AG04450 (cell line): Measurements from ENCODE around the gene PSPH. TPM values are rescaled to one million over a fixed set of nuclear protein-coding genes. Genes with fewer than 3 reads are reported as not detected.
"Not testable (repeated sequence)": the region's sequence is repeated elsewhere in the genome, so short reads cannot be mapped to it uniquely, and the experiment has no call there.

Experiments
- CTCF ChIA-PET: fragments of 300-600, 350-600 bp; formaldehyde crosslinking; extraction: SDS; loops from one replicate; lab custom pipeline; 2022; ENCODE audit warnings: antibody characterized with exemption, inconsistent platforms; lab: Charles Lee
- POLR2A ChIA-PET: fragments of 350-600 bp; formaldehyde crosslinking; extraction: SDS; loops from one replicate; lab custom pipeline; 2021; ENCODE audit warnings: antibody characterized with exemption, inconsistent platforms; lab: Yijun Ruan, JAX
- DNase-seq: peaks from one replicate; pipeline ENCODE4 v3.0.0-alpha.2; 2011; ENCODE audit warnings: low read depth, low spot score
- H3K27ac ChIP-seq: one replicate; pipeline ENCODE4 v1.5.1; 2012; ENCODE audit warnings: low read depth, low read length, control low read depth
- H3K27me3 ChIP-seq: one replicate; pipeline ENCODE4 v1.6.0; 2012; ENCODE audit warnings: low read length; ENCODE audit not compliant: control insufficient read depth, insufficient read depth
- H3K4me3 ChIP-seq: 2 replicates; pipeline ENCODE4 v1.5.1; 2011; ENCODE audit warnings: mild to moderate bottlenecking, low read depth, low read length, control low read depth
- H3K9me3 ChIP-seq: 2 replicates; pipeline ENCODE4 v1.5.1; 2012; ENCODE audit warnings: low read length; ENCODE audit not compliant: control insufficient read depth, insufficient read depth
- CTCF ChIP-seq: IDR thresholded peaks from 2 replicates; pipeline ENCODE4 v1.5.1; 2011; ENCODE audit warnings: low read depth, low read length, control low read depth, inconsistent platforms
- polyA plus RNA-seq: library from polyadenylated mRNA; depleted of rRNA; stranded (reverse); fragments of >200 nt; gene quantifications from 2 replicates; pipeline ENCODE4 v1.2.3, GENCODE V29; 2011

The PSPH gene
- polyA plus RNA-seq, 1 experiment, result 66.4 TPM

- CTCF ChIA-PET, result interaction anchor here (0.6 kb wide), 1 partner anchor 71 kb away, joined by 3 read pairs; no protein-coding TSS in a partner anchor
Measured at GRCh38 chr7:56048245-56048644, 3.0 kb downstream of the PSPH start.

GRCh38 chr7:56047446-56048116 is 3.7 kb downstream of the PSPH start:
- DNase-seq, CTCF ChIA-PET: not testable (repeated sequence)

More at GRCh38 chr7:56048245-56048644, 3.0 kb downstream of the PSPH start:
- TF ChIP-seq CTCF, result no peak
- Histone ChIP-seq H3K27ac (no peak overlapping the region), H3K4me3 (no peak overlapping the region), H3K27me3 (no peaks in the 10 kb centered on the region), H3K9me3 (no peaks in the 10 kb centered on the region; the same call in 1 of the 2 replicates)
- no peak for DNase-seq
- POLR2A ChIA-PET, result interaction anchor here (0.6 kb wide), 1 partner anchor 19 kb away, joined by 8 read pairs; no protein-coding TSS in a partner anchor

GRCh38 chr7:56046721-56047445 is 4.4 kb downstream of the PSPH start:
- POLR2A ChIA-PET, result interaction anchor here (0.6 to 0.8 kb wide), 6 partner anchors 16 to 43 kb away, joined by 3 to 6 read pairs (median 3); no protein-coding TSS in a partner anchor
- TF ChIP-seq CTCF, result no peak
- CTCF ChIA-PET, result interaction anchor here (0.9 to 1.2 kb wide), 2 partner anchors 19 to 28 kb away, joined by 3 read pairs; no protein-coding TSS in a partner anchor

More at GRCh38 chr7:56047446-56048116, 3.7 kb downstream of the PSPH start:
- POLR2A ChIA-PET, result interaction anchor here (0.6 kb wide), 2 partner anchors 16 to 27 kb away, joined by 3 read pairs; no protein-coding TSS in a partner anchor
- H3K27ac ChIP-seq, result peak overlapping the region; percentile 80
- not testable (repeated sequence) for H3K27me3 ChIP-seq, H3K9me3 ChIP-seq, H3K4me3 ChIP-seq

GRCh38 chr7:56045758-56046157 is 5.5 kb downstream of the PSPH start:
- POLR2A ChIA-PET, H3K27ac ChIP-seq, H3K4me3 ChIP-seq, DNase-seq, H3K9me3 ChIP-seq, H3K27me3 ChIP-seq: not testable (repeated sequence)
- CTCF ChIA-PET, result interaction anchor here (0.9 to 1.2 kb wide), 2 partner anchors 18 to 29 kb away, joined by 3 read pairs; no protein-coding TSS in a partner anchor

More at GRCh38 chr7:56046721-56047445, 4.4 kb downstream of the PSPH start:
- H3K4me3 ChIP-seq, result no peak overlapping the region
- H3K27ac ChIP-seq, result peak overlapping the region; percentile 80
- DNase-seq, result peak; percentile 73
- no peaks in the 10 kb centered on the region for H3K9me3 ChIP-seq
- no peaks in the 10 kb centered on the region for H3K27me3 ChIP-seq

- H3K4me3 ChIP-seq, result no peak overlapping the region
- no peak for TF ChIP-seq CTCF
- H3K9me3 ChIP-seq, result no peaks in the 10 kb centered on the region
- peak overlapping the region; percentile 47 for H3K27ac ChIP-seq
- no peaks in the 10 kb centered on the region for H3K27me3 ChIP-seq
- ChIA-PET POLR2A (interaction anchor here (0.6 kb wide), 1 partner anchor 71 kb away, joined by 3 read pairs; no protein-coding TSS in a partner anchor), CTCF (interaction anchor here (1.6 kb wide), 1 partner anchor 34 kb away, joined by 13 read pairs; no protein-coding TSS in a partner anchor)
- no peak for DNase-seq
Measured at GRCh38 chr7:56040730-56041129, 10.5 kb downstream of the PSPH start.
